Neural cell (in vitro differentiated cells): ENCODE measurements around the gene EXOC4. TPM values are rescaled to one million over a fixed set of nuclear protein-coding genes. Genes with fewer than 3 reads are reported as not detected.

ENCODE experiments used
- H2AFZ ChIP-seq: fragments of 200-600, 300-800 bp; sonication (generic), shearing (Covaris generic); 2 replicates; pipeline ENCODE4 v1.6.0; 2014; ENCODE audit warnings: low read depth, mild to moderate bottlenecking, antibody characterized with exemption, low read length, moderate library complexity
- H3F3A ChIP-seq: fragments of 200-600 bp; shearing (Covaris generic); 2 replicates; pipeline ENCODE4 v1.6.1; 2016; ENCODE audit warnings: mild to moderate bottlenecking, moderate library complexity, mixed read lengths, antibody characterized with exemption, low read length; ENCODE audit not compliant: insufficient read depth, poor library complexity, severe bottlenecking
- H3K27ac ChIP-seq: fragments of 200-600, 300-800 bp; sonication (generic), shearing (Covaris generic); 2 replicates; pipeline ENCODE4 v1.5.1; 2014; ENCODE audit warnings: mild to moderate bottlenecking, low read length, moderate library complexity
- H3K27me3 ChIP-seq: fragments of 300-800, 200-600 bp; sonication (generic), shearing (Covaris generic); 2 replicates; pipeline ENCODE4 v1.6.0; 2014; ENCODE audit warnings: mild to moderate bottlenecking, low read depth, low read length, moderate library complexity; ENCODE audit not compliant: insufficient read depth
- H3K36me3 ChIP-seq: fragments of 300-800, 200-600 bp; sonication (generic), shearing (Covaris generic); 2 replicates; pipeline ENCODE4 v1.5.1; 2014; ENCODE audit warnings: mild to moderate bottlenecking, antibody characterized with exemption, low read length, moderate library complexity; ENCODE audit not compliant: insufficient read depth
- H3K4me2 ChIP-seq: fragments of 300-800, 200-600 bp; sonication (generic), shearing (Covaris generic); 2 replicates; pipeline ENCODE4 v1.6.0; 2014; ENCODE audit warnings: mild to moderate bottlenecking, low read length
- H3K4me3 ChIP-seq: fragments of 300-800, 200-600 bp; sonication (generic), shearing (Covaris generic); 2 replicates; pipeline ENCODE4 v1.5.1; 2014; ENCODE audit warnings: mild to moderate bottlenecking, low read length, moderate library complexity
- H3K79me2 ChIP-seq: fragments of 200-600 bp; shearing (Covaris generic); replicated peaks from 2 replicates; pipeline ENCODE4 v1.6.0; 2014; ENCODE audit warnings: mild to moderate bottlenecking, low read length, moderate library complexity; ENCODE audit not compliant: insufficient read depth
- H3K9ac ChIP-seq: fragments of 300-800, 200-600 bp; sonication (generic), shearing (Covaris generic); 2 replicates; pipeline ENCODE4 v1.6.1; 2016; ENCODE audit warnings: mild to moderate bottlenecking, low read length, mixed read lengths
- H3K9me2 ChIP-seq: fragments of 200-600 bp; shearing (Covaris generic); 2 replicates; pipeline ENCODE4 v1.6.1; 2016; ENCODE audit warnings: mild to moderate bottlenecking, low read length, mixed read lengths; ENCODE audit not compliant: insufficient read depth
- H3K9me3 ChIP-seq: fragments of 200-600, 300-800 bp; sonication (generic), shearing (Covaris generic); 2 replicates; pipeline ENCODE4 v1.6.1; 2016; ENCODE audit warnings: mild to moderate bottlenecking, mixed run types, low read length, moderate library complexity, mixed read lengths
- H4K20me1 ChIP-seq: fragments of 200-600 bp; shearing (Covaris generic); 2 replicates; pipeline ENCODE4 v1.6.1; 2016; ENCODE audit warnings: mild to moderate bottlenecking, mixed run types; ENCODE audit not compliant: insufficient read depth
- CTCF ChIP-seq: fragments of 450-650 bp; IDR thresholded peaks from 2 replicates; pipeline ENCODE4 v1.5.1; 2014; ENCODE audit warnings: antibody characterized with exemption, mild to moderate bottlenecking, moderate library complexity; ENCODE audit not compliant: poor library complexity, severe bottlenecking
- EP300 ChIP-seq: fragments of 450-650 bp; conservative IDR thresholded peaks from 2 replicates; pipeline ENCODE4 v1.6.1; 2014; ENCODE audit warnings: antibody characterized with exemption, mild to moderate bottlenecking, moderate library complexity; ENCODE audit not compliant: poor library complexity, severe bottlenecking
- EZH2 ChIP-seq: fragments of 200-600, 300-800 bp; shearing (Covaris generic), sonication (generic); IDR thresholded peaks from 2 replicates; pipeline ENCODE4 v1.6.1; 2014; ENCODE audit warnings: antibody characterized with exemption, low read length, borderline replicate concordance, mild to moderate bottlenecking; ENCODE audit not compliant: insufficient read depth, poor library complexity, severe bottlenecking
- MXI1 ChIP-seq: fragments of 450-650 bp; conservative IDR thresholded peaks from 2 replicates; pipeline ENCODE4 v1.6.1; 2014; ENCODE audit warnings: antibody characterized with exemption, mild to moderate bottlenecking; ENCODE audit not compliant: poor library complexity, severe bottlenecking
- POLR2AphosphoS5 ChIP-seq: IDR thresholded peaks from 2 replicates; pipeline ENCODE4 v1.6.1; 2012
- RAD21 ChIP-seq: fragments of 450-650 bp; conservative IDR thresholded peaks from 2 replicates; pipeline ENCODE4 v1.6.1; 2014; ENCODE audit warnings: antibody characterized with exemption, mild to moderate bottlenecking, moderate library complexity
- REST ChIP-seq: IDR thresholded peaks from 2 replicates; pipeline ENCODE4 v1.6.1; 2012; ENCODE audit warnings: borderline replicate concordance
- SMC3 ChIP-seq: fragments of 450-650 bp; conservative IDR thresholded peaks from 2 replicates; pipeline ENCODE4 v1.6.1; 2014; ENCODE audit warnings: antibody characterized with exemption, mild to moderate bottlenecking, moderate library complexity; ENCODE audit not compliant: poor library complexity
- TAF1 ChIP-seq: IDR thresholded peaks from 2 replicates; pipeline ENCODE4 v1.6.1; 2012; ENCODE audit warnings: low read depth
- polyA plus RNA-seq: library from polyadenylated mRNA; depleted of rRNA; stranded (reverse); fragments of >200 nt; gene quantifications from 2 replicates; pipeline ENCODE4 v1.2.3, GENCODE V29; 2014

Gene EXOC4
- polyA plus RNA-seq, 1 donor from 2014 or later, result 36.5 TPM

- Histone ChIP-seq H3K9me3 (no peaks in the 10 kb centered on the region), H3K36me3 (no peaks in the 10 kb centered on the region)
These were observed 597.8 kb downstream of the EXOC4 start for GRCh38 chr7:133850497-133851280.

GRCh38 chr7:133851411-133851810 lies 598.5 kb downstream of the EXOC4 start:
- Histone ChIP-seq H3K27ac (no peak overlapping the region), H3K27me3 (no peaks in the 10 kb centered on the region), H3K9ac (no peak overlapping the region), H4K20me1 (no peaks in the 10 kb centered on the region), H3K4me3 (no peak overlapping the region), H3K36me3 (no peaks in the 10 kb centered on the region), H3F3A (no peaks in the 10 kb centered on the region), H3K9me3 (no peaks in the 10 kb centered on the region), H2AFZ (no peak overlapping the region), H3K4me2 (no peak overlapping the region), H3K9me2 (no peaks in the 10 kb centered on the region), H3K79me2 (no peaks in the 10 kb centered on the region)
- TF ChIP-seq EZH2 (no peak), TAF1 (no peak), CTCF (no peak), SMC3 (no peak), RAD21 (no peak)

More at GRCh38 chr7:133850497-133851280, 597.8 kb downstream of the EXOC4 start:
- TF ChIP-seq EP300, result no peak
- no peak for TF ChIP-seq TAF1
- no peak for TF ChIP-seq CTCF
- TF ChIP-seq REST, result no peak
- TF ChIP-seq SMC3, result no peak
- TF ChIP-seq EZH2, result no peak
- no peak for TF ChIP-seq MXI1
- TF ChIP-seq POLR2AphosphoS5, result no peak
- TF ChIP-seq RAD21, result no peak
- Histone ChIP-seq H3F3A (no peaks in the 10 kb centered on the region), H3K79me2 (no peaks in the 10 kb centered on the region), H4K20me1 (no peaks in the 10 kb centered on the region), H3K9me2 (no peaks in the 10 kb centered on the region), H3K27me3 (no peaks in the 10 kb centered on the region), H3K9ac (no peak overlapping the region), H2AFZ (no peak overlapping the region), H3K4me3 (no peak overlapping the region), H3K27ac (no peak overlapping the region), H3K4me2 (no peak overlapping the region)
